Activated CD4-positive, alpha-beta T cell treated with anti-CD3 and anti-CD28 coated beads for 24 hours (primary cell): ENCODE results near the gene SYT5.
"Not testable (repeated sequence)": the region's sequence is repeated elsewhere in the genome, so short reads cannot be mapped to it uniquely, and the experiment has no call there.

Experiments
- DNase-seq, 2 donors: peaks; one replicate each; pipeline ENCODE4 v3.0.0-alpha.2; 2020; ENCODE audit warnings: low read depth in 2 of 2

SYT5 gene

DNA sequence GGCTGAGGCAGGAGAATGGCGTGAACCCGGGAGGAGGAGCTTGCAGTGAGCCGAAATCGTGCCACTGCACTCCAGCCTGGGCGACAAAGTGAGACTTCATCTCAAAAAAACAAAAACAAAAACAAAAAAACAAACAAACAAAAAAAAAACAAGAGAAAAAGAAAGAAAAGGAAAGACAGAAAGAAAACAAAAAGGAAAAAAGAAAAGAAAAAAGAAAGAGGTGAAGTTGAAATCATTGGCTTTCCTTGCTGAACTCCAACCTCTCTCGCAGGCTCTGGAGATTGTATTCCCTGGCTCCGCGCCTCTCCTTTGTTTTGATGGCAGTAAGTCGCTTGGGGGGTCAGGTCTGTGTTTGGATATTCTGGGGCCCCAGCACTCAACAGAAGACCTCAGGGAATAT lies 7.8 kb downstream of the SYT5 start:
- not testable (repeated sequence) for DNase-seq

DNA sequence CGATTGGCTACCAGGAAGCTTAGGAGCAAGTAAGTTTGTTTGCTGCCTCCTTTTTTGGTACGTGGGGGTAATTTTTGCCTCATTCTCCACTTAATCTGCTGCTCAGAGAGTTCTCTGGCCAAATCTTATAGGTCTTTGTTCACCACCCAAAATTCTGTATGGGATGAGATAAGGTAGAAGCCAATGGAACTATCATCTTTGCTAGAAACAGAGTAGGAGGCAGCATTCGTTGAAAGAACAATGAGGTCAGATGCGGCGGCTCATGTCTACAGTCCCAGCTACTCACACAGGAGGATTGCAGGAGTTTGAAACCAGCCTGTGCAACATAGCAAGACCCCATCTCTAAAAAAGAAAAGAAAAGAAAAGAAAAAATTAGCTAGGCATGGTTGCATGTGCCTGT lies 8.6 kb downstream of the SYT5 start:
- no peak for DNase-seq

DNA sequence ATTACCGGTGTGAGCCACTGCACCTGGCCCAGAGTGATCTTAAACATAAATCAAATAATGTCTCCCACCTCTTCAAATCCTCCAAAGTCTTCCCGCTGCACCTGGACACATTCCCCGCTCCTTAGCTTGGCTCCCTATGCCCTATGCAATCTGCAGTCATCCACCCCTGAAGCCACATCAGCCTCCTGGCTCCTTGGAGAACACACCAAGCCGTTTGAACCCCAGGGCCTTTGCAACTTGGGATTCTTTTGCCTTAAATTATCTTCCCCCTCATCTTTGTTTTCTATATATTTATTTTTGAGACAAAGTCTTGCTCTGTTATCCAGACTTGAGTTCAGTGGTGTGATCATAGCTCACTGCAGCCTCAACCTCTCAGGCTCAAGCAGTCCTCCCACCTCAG lies 11.0 kb downstream of the SYT5 start:
- no peak for DNase-seq

DNA sequence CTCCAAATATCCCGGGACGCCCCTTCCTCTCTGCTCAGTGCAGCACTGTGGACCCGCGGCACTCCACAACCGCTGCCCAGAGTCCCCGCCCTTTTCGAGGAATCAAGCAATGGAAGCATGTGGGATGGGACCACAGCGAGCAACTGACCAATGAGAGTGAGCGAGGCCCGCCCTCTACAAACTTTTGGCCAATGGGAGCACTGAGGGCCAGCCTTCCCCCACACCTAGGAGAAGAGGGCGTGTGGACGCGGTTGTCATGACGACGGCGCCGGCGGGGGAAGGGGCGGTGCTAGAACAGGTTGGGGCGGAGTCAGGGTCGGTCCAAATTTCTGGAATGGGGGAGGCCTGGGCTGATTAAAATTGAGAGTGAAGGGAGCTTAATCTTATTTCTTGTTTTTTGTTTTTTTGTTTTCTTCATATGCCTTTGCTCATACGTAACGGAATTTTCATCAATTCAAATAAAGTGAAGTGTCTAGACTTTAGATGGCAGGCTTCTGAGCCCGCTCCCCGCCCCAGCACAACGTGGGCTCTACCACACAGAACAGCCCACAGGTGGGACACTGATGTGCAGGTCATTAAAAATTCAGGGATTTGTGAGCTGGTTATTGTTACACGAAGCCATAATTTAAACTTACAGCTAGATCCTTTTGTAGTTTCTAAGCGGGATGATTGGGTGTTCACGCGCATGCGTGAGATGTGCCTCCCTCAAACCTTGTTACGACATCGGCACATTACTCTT lies 13.4 kb downstream of the SYT5 start, which contains the start of gene DNAAF3:
Gene DNAAF3, minus strand, starts transcription at position 84 of the 739 bp plus-strand sequence. CDS start 200 bp downstream, outside the sequence.
- peak; percentile 37 to 74 for DNase-seq

DNA sequence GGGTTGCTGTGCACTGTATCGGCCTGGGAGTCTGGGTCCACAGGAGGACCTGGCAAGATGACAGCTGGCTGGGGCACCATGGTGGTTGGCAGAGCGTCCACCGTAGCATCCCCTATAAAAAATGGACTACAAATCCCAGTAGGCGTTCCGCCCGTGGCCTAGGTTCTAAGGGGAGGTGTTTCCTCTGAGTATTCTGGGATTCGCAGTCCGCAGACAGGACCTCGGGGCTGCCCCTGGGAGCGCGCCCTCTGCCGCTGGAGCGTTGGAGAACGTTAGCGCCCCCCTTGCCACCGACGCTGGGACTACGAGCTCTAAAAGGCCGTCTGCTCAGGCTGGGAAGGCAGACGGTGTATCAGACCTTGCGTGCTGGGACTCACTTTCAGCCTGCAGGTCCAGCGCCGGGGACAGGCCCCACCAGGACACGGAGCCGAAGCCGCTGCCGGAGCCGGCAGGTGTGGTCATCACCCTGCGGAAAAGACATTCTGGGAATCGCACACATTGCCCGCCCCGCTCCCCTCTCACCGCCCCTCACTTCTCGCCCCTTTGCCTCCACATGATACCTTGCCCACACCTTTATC lies 14.0 kb downstream of the SYT5 start:
- DNase-seq = peak in 1 of 2 donors; percentile 27

DNA sequence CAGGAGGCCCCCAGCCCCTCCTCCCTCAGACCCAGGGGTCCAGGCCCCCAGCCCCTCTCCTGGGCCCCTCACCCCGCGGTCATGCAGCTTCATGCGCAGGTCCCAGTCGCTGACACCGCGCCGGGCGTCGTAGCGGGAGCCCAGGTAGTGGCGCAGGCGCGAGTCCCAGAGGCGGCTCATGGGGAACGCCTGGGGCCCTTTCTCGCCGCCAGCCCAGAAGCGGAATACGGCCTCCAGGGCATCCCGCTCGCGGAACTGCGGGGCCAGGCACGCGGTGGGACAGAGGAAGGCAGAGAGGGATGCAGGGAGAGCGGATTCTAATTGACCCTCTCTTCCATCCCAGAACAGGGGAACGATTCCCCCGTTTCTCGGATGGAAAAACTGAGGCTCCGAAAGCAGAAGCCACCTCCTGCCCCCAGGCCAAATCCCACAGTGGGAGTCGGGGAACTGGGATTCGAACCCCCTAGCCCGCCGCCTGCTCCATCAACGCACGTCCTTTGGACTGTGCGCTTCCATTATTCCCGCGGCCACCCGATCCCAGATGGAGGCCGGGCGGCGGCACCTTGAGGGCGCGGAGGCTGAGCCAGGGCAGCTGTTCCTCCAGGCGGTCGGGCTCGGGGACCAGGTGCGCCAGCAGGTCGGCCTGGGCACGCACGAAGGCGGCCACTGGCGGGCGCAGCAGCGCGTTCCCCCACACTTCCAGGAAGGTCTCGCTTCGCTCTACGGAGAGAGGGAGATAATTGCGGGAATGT lies 18.3 kb downstream of the SYT5 start:
- no peak for DNase-seq

DNA sequence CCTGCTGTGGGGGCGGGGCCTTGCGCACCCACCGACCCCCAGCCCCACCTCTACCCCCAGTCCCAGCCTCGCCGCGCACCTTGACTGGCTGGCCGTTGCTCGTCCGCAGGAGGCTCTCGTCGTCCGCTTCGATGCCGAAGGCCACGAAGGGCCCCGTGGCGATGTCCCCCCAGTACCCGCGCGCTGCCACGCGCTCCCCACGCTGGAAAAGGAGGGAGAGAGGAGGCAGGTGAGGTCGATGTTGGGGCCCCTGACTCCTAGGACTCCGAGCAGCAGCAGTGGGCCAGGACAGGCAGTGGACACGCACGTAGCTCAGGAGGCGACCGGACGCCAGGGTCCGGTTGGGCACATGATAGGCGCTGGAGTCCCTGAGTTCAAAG lies 19.1 kb downstream of the SYT5 start:
- no peak for DNase-seq

DNA sequence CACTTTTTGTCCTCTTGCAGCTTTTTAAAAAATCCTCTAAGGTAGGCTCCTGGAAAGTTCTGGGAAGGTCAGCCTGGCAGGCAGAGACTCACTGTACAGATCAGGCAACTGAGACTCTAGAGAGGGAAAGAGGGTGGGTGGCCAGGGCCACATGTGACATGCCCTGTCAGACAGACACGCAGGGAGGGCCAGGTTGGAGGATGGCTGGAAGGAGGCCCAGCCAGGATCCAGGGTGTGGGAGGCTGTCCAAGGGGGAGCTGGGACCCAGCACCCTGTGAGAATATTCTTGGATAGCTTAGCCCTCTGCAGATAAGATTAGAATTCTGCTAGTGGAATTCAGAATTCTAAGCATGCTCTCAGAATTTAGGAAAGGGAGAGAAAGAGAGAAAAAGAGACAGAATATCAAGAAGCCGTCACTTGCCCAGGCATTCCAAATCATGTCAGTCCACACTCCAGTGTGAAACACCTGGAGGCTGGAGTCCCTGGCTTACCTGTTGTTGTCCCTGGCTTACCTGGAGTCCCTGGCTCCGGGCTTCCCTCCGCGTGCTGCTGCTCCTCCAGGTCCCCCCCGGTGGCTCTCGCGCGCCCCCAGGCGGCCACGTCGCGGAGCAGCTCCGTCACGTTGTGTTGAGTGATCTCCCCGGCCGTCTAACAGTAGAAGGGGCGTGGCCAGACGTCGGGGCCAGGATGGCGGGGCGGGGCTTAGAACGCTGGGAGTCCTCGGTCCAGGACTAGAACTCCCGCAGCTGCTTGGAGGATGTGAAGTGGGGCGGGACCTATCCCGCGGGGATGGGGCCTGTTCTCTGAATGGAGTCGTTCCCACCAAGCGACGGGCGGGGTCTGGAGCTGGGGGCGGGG lies 19.7 kb downstream of the SYT5 start:
- DNase-seq = peak; percentile 81 to 87

DNA sequence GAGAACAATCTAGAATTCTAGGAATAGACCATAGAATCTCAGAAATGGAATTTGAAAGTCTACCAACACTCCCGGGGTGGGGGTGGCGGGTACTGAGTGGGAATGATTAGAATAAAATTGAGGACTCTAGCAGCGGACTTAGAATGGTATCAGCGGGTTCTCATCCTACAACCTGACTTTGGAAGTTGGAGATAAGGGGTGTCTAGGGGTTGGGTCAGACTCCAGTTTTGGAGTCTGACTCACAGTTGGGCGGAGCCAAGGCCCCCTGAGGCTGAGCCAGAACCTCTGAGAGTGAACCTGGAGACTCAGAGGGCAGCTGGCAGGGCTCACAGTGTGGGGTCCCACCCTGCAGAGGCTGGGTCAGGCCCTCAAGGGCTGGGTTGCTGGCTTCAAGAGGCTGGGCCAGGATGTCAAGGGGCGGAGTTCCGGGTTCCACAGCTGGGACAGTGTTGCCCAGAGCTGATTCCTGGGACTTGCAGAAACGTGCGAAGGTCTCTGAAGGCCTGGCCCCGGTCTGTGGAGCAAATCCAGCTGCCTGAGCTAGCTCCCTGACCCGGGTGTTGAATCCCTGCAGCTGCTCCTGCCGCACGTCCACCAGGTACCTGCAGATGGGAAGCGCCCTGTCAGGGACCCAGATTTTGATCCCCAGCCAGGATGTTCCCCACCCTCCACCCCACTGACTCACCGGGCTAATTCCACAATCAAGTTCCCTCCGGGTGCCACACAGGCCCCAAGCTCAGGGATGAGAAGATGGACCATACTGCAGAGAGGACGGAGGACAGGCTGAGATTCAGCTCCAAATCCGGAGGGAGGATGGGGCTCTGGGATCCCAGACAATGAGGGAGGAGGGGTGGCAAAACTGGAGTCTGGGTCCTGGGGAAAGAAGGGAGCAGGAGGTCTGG lies 21.0 kb downstream of the SYT5 start:
- no peak for DNase-seq

DNA sequence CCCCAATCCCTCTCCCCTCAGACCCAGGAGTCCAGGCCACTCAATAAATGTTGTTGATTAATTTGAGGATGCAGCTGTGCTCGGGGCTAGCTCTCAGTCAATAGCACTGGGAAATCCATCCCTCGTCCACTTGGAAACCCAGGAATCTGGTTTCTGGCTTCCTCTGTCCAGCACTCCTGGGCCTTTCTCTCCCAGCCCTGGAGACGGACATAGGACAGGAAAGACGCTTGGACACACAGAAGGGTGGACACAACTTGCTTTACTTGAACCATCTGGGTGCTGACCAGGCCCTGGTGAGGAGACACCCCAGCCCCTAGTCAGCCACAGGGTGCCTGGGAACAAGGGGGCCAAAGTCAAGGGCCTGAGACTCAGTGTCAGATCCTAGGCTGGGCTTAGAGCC lies 21.7 kb downstream of the SYT5 start:
- no peak for DNase-seq

DNA sequence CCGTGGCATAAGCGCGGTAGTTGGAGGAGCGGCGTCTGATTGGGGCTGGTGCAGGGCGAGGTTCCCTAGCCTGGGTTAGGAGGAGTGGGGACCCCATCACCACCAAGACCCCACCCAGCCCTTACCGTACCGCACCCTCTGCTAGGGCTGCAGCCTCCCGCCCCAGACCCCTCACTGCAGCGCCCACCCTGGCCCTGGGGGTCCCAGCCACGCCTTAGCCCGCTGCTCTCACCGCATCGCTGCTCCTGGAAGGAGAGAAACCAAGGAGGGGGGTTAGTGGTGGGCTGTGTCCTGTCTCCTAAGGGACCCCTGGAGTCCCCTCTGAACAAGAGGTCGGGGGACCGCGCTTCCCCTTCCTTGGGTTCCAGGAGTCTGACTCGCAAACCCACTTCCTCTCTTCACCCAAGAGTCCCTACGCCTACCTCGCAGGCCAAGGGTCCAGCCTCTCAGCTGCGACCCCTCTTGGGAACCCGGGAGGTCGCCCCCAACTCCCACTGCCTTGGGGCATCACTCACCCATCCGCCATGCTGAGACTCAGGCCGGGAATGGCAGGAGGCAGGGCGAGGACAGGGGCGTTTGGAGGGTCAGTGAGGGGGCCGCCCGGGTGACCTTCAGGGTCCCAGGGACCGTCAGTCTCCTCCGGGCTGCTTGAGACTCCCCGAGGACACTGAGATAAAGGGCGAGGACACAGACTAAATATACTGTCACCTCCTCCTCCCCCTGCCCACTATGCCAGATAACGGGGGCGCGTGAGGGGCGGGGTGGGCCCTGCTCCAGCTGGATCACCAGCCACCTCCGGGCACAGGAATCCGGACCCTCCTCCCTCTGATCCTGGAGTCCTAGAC lies 22.8 kb downstream of the SYT5 start, which contains the start of gene TNNI3:
Gene TNNI3, minus strand, starts transcription at position 669 of the 845 bp plus-strand sequence. Its CDS starts 143 bp downstream, at position 526.
- DNase-seq = no peak

DNA sequence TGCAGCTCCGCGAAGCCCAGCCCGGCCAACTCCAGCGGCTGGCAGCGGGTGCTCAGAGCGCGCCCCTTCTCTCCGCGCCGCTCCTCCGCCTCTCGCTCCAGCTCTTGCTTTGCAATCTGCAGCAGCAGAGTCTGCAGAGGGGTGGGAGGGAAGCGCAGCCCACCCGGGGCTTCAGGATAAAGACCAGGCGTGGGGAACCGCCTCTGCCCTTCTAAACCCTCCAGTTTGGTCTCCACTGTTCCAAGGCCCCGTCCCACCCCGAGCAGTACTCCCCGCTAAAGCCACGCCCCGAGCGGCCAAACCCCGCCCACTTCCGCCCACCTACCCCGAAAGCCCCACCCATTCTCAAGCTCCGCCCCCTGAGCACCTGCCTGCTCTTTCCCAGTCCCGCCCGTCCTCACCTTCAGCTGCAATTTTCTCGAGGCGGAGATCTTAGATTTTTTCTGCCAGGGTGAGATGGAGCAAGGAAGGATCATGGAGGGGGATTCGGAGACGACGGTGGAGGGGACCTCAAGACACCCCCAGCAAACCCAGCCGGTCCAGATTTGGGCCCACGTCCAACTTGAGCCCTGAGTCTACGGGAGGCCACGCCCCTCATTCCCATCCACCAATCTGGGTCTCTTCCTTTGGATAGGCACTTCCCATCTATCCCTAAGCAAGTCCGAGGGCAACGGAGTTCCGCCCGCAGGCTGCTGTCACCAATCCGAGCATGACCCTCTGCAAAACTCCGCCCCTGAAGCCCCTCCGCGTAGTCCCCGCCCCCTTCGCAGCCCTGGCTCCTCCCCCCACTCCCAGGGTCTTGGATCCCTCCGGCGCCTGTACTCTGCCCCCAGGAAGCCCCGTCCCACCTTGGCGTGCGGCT lies 23.7 kb downstream of the SYT5 start:
- peak in 1 of 2 donors; percentile 33 for DNase-seq

DNA sequence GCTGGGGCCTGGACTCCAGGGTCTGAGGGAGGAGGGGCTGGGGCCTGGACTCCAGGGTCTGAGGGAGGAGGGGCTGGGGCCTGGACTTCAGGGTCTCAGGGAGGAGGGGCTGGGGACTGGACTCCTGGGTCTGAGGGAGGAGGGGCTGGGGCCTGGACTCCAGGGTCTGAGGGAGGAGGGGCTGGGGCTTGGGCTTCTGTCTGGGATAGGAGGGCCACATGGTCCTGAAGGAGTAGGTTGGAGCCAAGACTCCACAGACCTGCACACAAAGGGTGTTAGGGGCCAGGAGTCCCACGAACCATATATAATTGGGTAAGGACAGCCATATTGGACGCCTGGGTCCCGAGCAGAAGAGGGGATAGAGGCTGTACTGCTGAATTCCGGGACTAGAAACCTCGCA lies 24.3 kb downstream of the SYT5 start:
- DNase-seq = not testable (repeated sequence)

DNA sequence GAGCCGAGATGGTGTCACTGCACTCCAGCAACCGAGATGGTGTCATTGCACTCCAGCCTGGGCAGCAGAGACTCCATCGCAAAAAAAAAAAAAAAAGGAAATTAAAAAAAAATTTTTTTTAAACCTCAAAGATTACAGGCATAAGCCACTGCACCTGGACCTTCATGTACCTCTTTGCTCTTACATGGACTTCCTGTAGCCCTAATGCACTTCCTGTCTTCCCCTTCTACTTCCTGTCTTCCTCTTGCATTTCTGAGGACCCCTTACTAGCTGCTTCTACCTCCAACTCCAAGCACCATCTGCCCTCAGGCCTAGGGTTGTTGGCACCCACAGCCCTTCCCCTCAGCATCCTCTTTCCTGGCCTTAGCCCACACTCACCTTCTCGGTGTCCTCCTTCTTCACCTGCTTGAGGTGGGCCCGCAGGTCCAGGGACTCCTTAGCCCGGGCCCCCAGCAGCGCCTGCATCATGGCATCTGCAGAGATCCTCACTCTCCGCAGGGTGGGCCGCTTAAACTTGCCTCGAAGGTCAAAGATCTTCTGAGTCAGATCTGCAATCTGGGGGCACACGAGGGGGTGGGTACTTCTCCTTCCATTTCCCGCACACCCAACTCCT lies 26.3 kb downstream of the SYT5 start:
- DNase-seq = no peak

DNA sequence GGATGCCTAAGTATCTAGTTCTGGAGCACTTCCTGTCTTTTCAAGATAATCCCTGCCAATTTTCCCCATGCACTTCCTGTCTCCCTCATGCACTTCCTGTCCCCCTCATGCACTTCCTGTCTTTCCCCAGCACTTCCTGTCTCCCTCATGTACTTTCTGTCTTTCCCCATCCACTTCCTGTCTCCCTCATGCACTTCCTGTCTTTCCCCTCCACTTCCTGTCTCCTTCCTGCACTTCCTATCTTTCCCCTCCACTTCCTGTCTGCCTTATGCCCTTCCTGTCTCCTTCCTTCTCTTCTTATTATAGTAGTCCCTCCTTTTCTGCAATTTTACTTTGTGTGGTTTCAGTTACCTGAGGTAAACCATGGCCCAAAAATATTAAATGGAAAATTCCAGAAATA lies 28.1 kb downstream of the SYT5 start:
- no peak for DNase-seq

DNA sequence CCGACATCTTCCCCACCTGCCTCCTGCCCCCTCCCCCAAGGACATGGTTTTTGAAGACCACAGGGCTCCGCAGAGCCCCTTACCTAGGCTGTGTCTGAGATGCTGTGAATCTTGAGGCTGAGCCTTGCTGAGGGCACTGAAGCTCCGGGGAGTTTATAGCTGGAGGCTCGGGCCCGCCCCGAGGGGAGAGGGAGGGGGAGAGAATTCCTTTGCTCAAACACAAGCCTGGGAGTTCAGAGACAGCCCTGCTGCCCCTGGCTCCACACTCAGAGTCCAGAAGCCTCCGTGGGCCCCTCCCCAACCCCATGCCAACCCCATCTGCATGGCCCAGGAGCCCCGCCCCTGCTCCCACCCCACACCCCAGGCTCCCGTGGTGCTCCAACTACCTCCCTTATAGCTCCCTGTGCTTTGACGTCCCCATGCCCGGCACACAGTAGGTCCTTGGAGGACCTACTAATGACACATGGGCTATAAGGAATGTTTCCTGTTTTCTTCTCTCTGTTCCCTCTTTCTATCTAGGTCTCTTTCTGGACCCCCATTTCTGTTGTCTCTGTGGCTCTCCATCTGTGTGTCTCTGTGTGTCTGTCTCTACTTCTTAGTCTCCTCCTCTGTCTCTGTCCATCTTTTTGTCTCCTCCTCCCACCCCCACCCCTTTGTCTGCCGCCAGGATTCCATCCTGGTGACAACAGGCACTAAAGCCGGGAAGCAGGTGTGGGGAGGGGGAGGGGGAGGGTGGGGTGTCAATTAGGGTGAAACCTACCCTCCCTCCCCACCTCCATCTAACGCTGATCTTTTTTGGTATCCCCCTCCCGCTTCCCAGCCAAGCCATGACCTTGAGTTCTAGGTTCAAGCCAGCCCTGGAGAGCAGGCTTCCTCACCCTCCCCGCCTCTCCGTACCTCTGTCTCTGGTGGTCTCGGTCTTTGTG lies 30.7 kb downstream of the SYT5 start, which contains the start of gene TNNT1:
Gene TNNT1, minus strand, starts transcription at position 129 of the 926 bp plus-strand sequence. CDS start 2,049 bp downstream, outside the sequence.
- DNase-seq = no peak
